HG03103 (cell line): ENCODE data around the gene PSMF1.

Source experiments
- ATAC-seq: cut with Tn5 transposase; IDR thresholded peaks from one replicate; pipeline ENCODE4 v1.9.1; 2021; ENCODE audit warnings: low read depth; ENCODE audit not compliant: unreplicated experiment

PSMF1 gene

GRCh38 chr20:1186367-1186991 is 68.1 kb downstream of the PSMF1 start:
- ATAC-seq = no peak

GRCh38 chr20:1187605-1188171 is 69.3 kb downstream of the PSMF1 start:
- ATAC-seq = no peak

- ATAC-seq = no peak
Measured at GRCh38 chr20:1188347-1188746, 69.9 kb downstream of the PSMF1 start.

GRCh38 chr20:1189827-1190226 is 71.4 kb downstream of the PSMF1 start:
- no peak for ATAC-seq

GRCh38 chr20:1190847-1191246 is 72.4 kb downstream of the PSMF1 start:
- no peak for ATAC-seq

GRCh38 chr20:1191299-1191698 is 72.9 kb downstream of the PSMF1 start:
- no peak for ATAC-seq

GRCh38 chr20:1195226-1195625 is 76.8 kb downstream of the PSMF1 start:
- no peak for ATAC-seq

GRCh38 chr20:1196634-1197033 is 78.2 kb downstream of the PSMF1 start:
- ATAC-seq = no peak

- ATAC-seq = no peak
Measured at GRCh38 chr20:1197801-1198200, 79.4 kb downstream of the PSMF1 start.

GRCh38 chr20:1198751-1199150 is 80.3 kb downstream of the PSMF1 start:
- no peak for ATAC-seq

GRCh38 chr20:1199212-1199873 is 80.9 kb downstream of the PSMF1 start:
- ATAC-seq = no peak

- ATAC-seq = no peak
Measured at GRCh38 chr20:1199964-1200363, 81.6 kb downstream of the PSMF1 start.

- ATAC-seq = no peak
Measured at GRCh38 chr20:1202762-1203504, 84.5 kb downstream of the PSMF1 start, which contains the start of gene C20orf202. Gene C20orf202 (plus strand): TSS chr20:1203454. CDS start chr20:1203586, 132 bp downstream.

GRCh38 chr20:1203630-1204029 is 85.2 kb downstream of the PSMF1 start:
- ATAC-seq = no peak

- ATAC-seq = no peak
Measured at GRCh38 chr20:1204113-1204512, 85.7 kb downstream of the PSMF1 start.

- ATAC-seq = no peak
Measured at GRCh38 chr20:1204576-1204975, 86.2 kb downstream of the PSMF1 start.

GRCh38 chr20:1205802-1206201 is 87.4 kb downstream of the PSMF1 start:
- no peak for ATAC-seq

GRCh38 chr20:1206366-1207148 is 88.2 kb downstream of the PSMF1 start:
- no peak for ATAC-seq

- ATAC-seq = no peak
Measured at GRCh38 chr20:1207293-1207878, 89.0 kb downstream of the PSMF1 start.
